ENCODE results near the gene AHNAK2.
"Not testable (repeated sequence)": the region's sequence is repeated elsewhere in the genome, so short reads cannot be mapped to it uniquely, and the experiment has no call there.

- not testable (repeated sequence) for TF ChIP-seq CTCF (conservative IDR thresholded peaks at IDR 0.05); ZFX (IDR thresholded peaks at IDR 0.05)
Measured at GRCh38 chr14:104947201-104947600, 31.0 kb downstream of the AHNAK2 start.
